GM12864 (cell line): ENCODE measurements around the gene RNF6.
A peak's percentile ranks its signal among the peaks of the same experiment; 100 is the strongest.

Source experiments
- DNase-seq: peaks from one replicate; pipeline ENCODE4 v3.0.0-alpha.2; 2011; ENCODE audit warnings: low read depth
- H3K4me3 ChIP-seq: 2 replicates; pipeline ENCODE4 v1.5.1; 2011; ENCODE audit warnings: mild to moderate bottlenecking, low read depth, low read length, control low read depth
- CTCF ChIP-seq: IDR thresholded peaks from 2 replicates; pipeline ENCODE4 v1.5.1; 2011; ENCODE audit warnings: low read depth, mild to moderate bottlenecking, moderate library complexity, low read length, control low read depth, inconsistent platforms; ENCODE audit errors: missing control alignments

Gene RNF6

GRCh38 chr13:26197298-26197697, 24.8 kb downstream of the RNF6 start:
- no peak overlapping the region for H3K4me3 ChIP-seq
- no peak for DNase-seq
- TF ChIP-seq CTCF = no peak

GRCh38 chr13:26186995-26187394, 35.1 kb downstream of the RNF6 start:
- TF ChIP-seq CTCF = no peak
- peak overlapping the region; percentile 62 for H3K4me3 ChIP-seq
- DNase-seq = no peak

- DNase-seq = peak; percentile 89
- peak; percentile 51 for TF ChIP-seq CTCF
Observed at GRCh38 chr13:26186118-26186870, 35.8 kb downstream of the RNF6 start.

GRCh38 chr13:26185720-26186117, 36.4 kb downstream of the RNF6 start:
- H3K4me3 ChIP-seq = peak overlapping the region; percentile 73
- DNase-seq = no peak

More at GRCh38 chr13:26186118-26186870, 35.8 kb downstream of the RNF6 start:
- peak overlapping the region; percentile 73 for H3K4me3 ChIP-seq

GRCh38 chr13:26184791-26185250, 37.3 kb downstream of the RNF6 start:
- peak; percentile 35 for DNase-seq
- peak; percentile 92 for TF ChIP-seq CTCF
- no peak overlapping the region for H3K4me3 ChIP-seq

More at GRCh38 chr13:26185720-26186117, 36.4 kb downstream of the RNF6 start:
- TF ChIP-seq CTCF = no peak

GRCh38 chr13:26183416-26183815, 38.7 kb downstream of the RNF6 start:
- no peak for TF ChIP-seq CTCF
- no peak overlapping the region for H3K4me3 ChIP-seq
- no peak for DNase-seq

- H3K4me3 ChIP-seq = no peak overlapping the region
- no peak for TF ChIP-seq CTCF
- DNase-seq = no peak
Observed at GRCh38 chr13:26179344-26179743, 42.8 kb downstream of the RNF6 start.
